Hepatocyte (in vitro differentiated cells): ENCODE results near the gene GGNBP2. TPM values are rescaled to one million over a fixed set of nuclear protein-coding genes. Genes with fewer than 3 reads are reported as not detected.

Experiments
- DNase-seq: peaks from one replicate; pipeline ENCODE4 v3.0.0-alpha.2; 2016; ENCODE audit warnings: low spot score
- H2AFZ ChIP-seq: fragments of 200-600 bp; sonication (generic); 2 replicates; pipeline ENCODE4 v1.6.0; 2016; ENCODE audit warnings: antibody characterized with exemption, mild to moderate bottlenecking
- H3K27ac ChIP-seq: fragments of 200-600 bp; sonication (generic); 2 replicates; pipeline ENCODE4 v1.5.1; 2016; ENCODE audit warnings: mild to moderate bottlenecking
- H3K27me3 ChIP-seq: fragments of 200-600 bp; sonication (generic); 2 replicates; pipeline ENCODE4 v1.6.1; 2016
- H3K36me3 ChIP-seq: fragments of 200-600 bp; sonication (generic); replicated peaks from 2 replicates; pipeline ENCODE4 v1.5.1; 2016; ENCODE audit warnings: low read depth; ENCODE audit not compliant: insufficient read depth
- H3K4me1 ChIP-seq: fragments of 200-600 bp; sonication (generic); 2 replicates; pipeline ENCODE4 v1.5.1; 2016; ENCODE audit warnings: mild to moderate bottlenecking, moderate library complexity; ENCODE audit not compliant: insufficient read depth
- H3K4me2 ChIP-seq: fragments of 200-600 bp; sonication (generic); 2 replicates; pipeline ENCODE4 v1.6.0; 2016
- H3K4me3 ChIP-seq: fragments of 200-600 bp; sonication (generic); 2 replicates; pipeline ENCODE4 v1.5.1; 2016; ENCODE audit warnings: mild to moderate bottlenecking
- H3K79me2 ChIP-seq: fragments of 200-600 bp; sonication (generic); 2 replicates; pipeline ENCODE4 v1.6.0; 2017; ENCODE audit warnings: mild to moderate bottlenecking
- H3K9me2 ChIP-seq: fragments of 200-600 bp; sonication (generic); replicated peaks from 2 replicates; pipeline ENCODE4 v1.6.0; 2017; ENCODE audit warnings: mild to moderate bottlenecking; ENCODE audit not compliant: insufficient read depth
- H3K9me3 ChIP-seq: fragments of 200-600 bp; sonication (generic); 2 replicates; pipeline ENCODE4 v1.5.1; 2016; ENCODE audit warnings: low read depth, mild to moderate bottlenecking
- H4K20me1 ChIP-seq: fragments of 200-600 bp; sonication (generic); 2 replicates; pipeline ENCODE4 v1.6.0; 2016; ENCODE audit warnings: mild to moderate bottlenecking; ENCODE audit not compliant: insufficient read depth, poor library complexity, severe bottlenecking
- EZH2 ChIP-seq: fragments of 200-600 bp; sonication (generic); IDR thresholded peaks from 2 replicates; pipeline ENCODE4 v1.6.1; 2016; ENCODE audit warnings: antibody characterized with exemption, mild to moderate bottlenecking, borderline replicate concordance
- EZH2phosphoT487 ChIP-seq: fragments of 200-600 bp; sonication (generic); IDR thresholded peaks from one replicate; pipeline ENCODE4 v1.6.1; 2018; ENCODE audit warnings: antibody characterized with exemption, mild to moderate bottlenecking, low read depth, moderate library complexity; ENCODE audit not compliant: unreplicated experiment, severe bottlenecking
- WGBS: methylation state at CpG from one replicate; pipeline ENCODE4 v1.1.6; 2016; ENCODE audit warnings: low lambda C conversion rate; ENCODE audit errors: missing lambda C conversion rate; 5-methylcytosine and 5-hydroxymethylcytosine counted together
- polyA plus RNA-seq: library from polyadenylated mRNA; unstranded; fragments of >200 nt; fragmentation: Nextera tagmentation; extraction: Ambion mirVana; gene quantifications from 2 replicates; pipeline ENCODE4 v1.2.1, GENCODE V29; 2016
- total RNA-seq: library from RNA; depleted of rRNA; stranded (reverse); fragments of >200 nt; gene quantifications from 2 replicates; pipeline ENCODE4 v1.2.3, GENCODE V29; 2014
- TF ChIP-seq, protein P1 (sequence below): fragments of 200-600 bp; sonication (generic); IDR thresholded peaks from 2 replicates; pipeline ENCODE4 v1.5.1; 2016; ENCODE audit warnings: antibody characterized with exemption, mild to moderate bottlenecking; ENCODE audit not compliant: poor library complexity

GGNBP2 gene
- total and polyA plus RNA-seq, 2 experiments from 2014 or later: 52.2 to 79.9 TPM

GRCh38 chr17:36592316-36592715 is 47.6 kb downstream of the GGNBP2 start:
- no peaks in the 10 kb centered on the region for H3K9me3 ChIP-seq
- peaks cover 21% of the 10 kb centered on the region for H3K4me1 ChIP-seq
- H3K27me3 ChIP-seq: no peaks in the 10 kb centered on the region
- peak overlapping the region; percentile 75 for H2AFZ ChIP-seq
- H3K79me2 ChIP-seq: peaks cover 33% of the 10 kb centered on the region
- WGBS: under 1% methylated on average over 19 of the region's 20 CpGs
- H3K4me3 ChIP-seq: peak overlapping the region; percentile 89
- no peaks in the 10 kb centered on the region for H4K20me1 ChIP-seq
- H3K27ac ChIP-seq: peak overlapping the region; percentile 94
- TF ChIP-seq EZH2phosphoT487 (no peak), EZH2 (no peak)
- TF ChIP-seq, protein P1, sequence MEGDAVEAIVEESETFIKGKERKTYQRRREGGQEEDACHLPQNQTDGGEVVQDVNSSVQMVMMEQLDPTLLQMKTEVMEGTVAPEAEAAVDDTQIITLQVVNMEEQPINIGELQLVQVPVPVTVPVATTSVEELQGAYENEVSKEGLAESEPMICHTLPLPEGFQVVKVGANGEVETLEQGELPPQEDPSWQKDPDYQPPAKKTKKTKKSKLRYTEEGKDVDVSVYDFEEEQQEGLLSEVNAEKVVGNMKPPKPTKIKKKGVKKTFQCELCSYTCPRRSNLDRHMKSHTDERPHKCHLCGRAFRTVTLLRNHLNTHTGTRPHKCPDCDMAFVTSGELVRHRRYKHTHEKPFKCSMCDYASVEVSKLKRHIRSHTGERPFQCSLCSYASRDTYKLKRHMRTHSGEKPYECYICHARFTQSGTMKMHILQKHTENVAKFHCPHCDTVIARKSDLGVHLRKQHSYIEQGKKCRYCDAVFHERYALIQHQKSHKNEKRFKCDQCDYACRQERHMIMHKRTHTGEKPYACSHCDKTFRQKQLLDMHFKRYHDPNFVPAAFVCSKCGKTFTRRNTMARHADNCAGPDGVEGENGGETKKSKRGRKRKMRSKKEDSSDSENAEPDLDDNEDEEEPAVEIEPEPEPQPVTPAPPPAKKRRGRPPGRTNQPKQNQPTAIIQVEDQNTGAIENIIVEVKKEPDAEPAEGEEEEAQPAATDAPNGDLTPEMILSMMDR: no peak
- peak overlapping the region; percentile 97 for H3K4me2 ChIP-seq
- H3K9me2 ChIP-seq: no peaks in the 10 kb centered on the region
- peak; percentile 64 for DNase-seq
- no peaks in the 10 kb centered on the region for H3K36me3 ChIP-seq

- H3K4me1 ChIP-seq: peaks cover 21% of the 10 kb centered on the region
- 19% methylated on average over 4 of the region's 4 CpGs for WGBS
- H3K4me2 ChIP-seq: peak overlapping the region; percentile 97
- no peaks in the 10 kb centered on the region for H3K9me2 ChIP-seq
- H3K79me2 ChIP-seq: peaks cover 33% of the 10 kb centered on the region
- peak overlapping the region; percentile 75 for H2AFZ ChIP-seq
- no peaks in the 10 kb centered on the region for H4K20me1 ChIP-seq
- TF ChIP-seq EZH2phosphoT487 (no peak), EZH2 (no peak)
- TF ChIP-seq, protein P1: no peak
- no peaks in the 10 kb centered on the region for H3K9me3 ChIP-seq
- H3K27ac ChIP-seq: peak overlapping the region; percentile 94
- peak overlapping the region; percentile 89 for H3K4me3 ChIP-seq
- H3K36me3 ChIP-seq: no peaks in the 10 kb centered on the region
- peak; percentile 79 for DNase-seq
- H3K27me3 ChIP-seq: no peaks in the 10 kb centered on the region
Observed at GRCh38 chr17:36592716-36593321, 48.1 kb downstream of the GGNBP2 start.

GRCh38 chr17:36593656-36594316 is 49.1 kb downstream of the GGNBP2 start:
- H3K4me3 ChIP-seq: no peak overlapping the region
- DNase-seq: peak; percentile 34

More at GRCh38 chr17:36593656-36594316, 49.1 kb downstream of the GGNBP2 start:
- H3K79me2 ChIP-seq: peaks cover 33% of the 10 kb centered on the region
- H3K9me3 ChIP-seq: no peaks in the 10 kb centered on the region
- H3K36me3 ChIP-seq: no peaks in the 10 kb centered on the region
- H3K9me2 ChIP-seq: no peaks in the 10 kb centered on the region
- H4K20me1 ChIP-seq: no peaks in the 10 kb centered on the region
- no peak overlapping the region for H2AFZ ChIP-seq
- no peak for TF ChIP-seq EZH2
- TF ChIP-seq EZH2phosphoT487: no peak
- TF ChIP-seq, protein P1: no peak
- peak overlapping the region; percentile 94 for H3K27ac ChIP-seq
- H3K4me2 ChIP-seq: peak overlapping the region; percentile 97
- WGBS: 79% methylated on average over 8 of the region's 8 CpGs
- H3K27me3 ChIP-seq: no peaks in the 10 kb centered on the region
- H3K4me1 ChIP-seq: peaks cover 21% of the 10 kb centered on the region
